ENCODE data around the gene LRRIQ3. TPM values are rescaled to one million over a fixed set of nuclear protein-coding genes. Genes with fewer than 3 reads are reported as not detected.

The LRRIQ3 gene
- total and polyA plus RNA-seq, 8 donors: 0.20 to 2.2 (median 0.50) TPM; not detected in 4

GRCh38 chr1:73979684-73980083 lies 218.3 kb downstream of the LRRIQ3 start:
- TF ChIP-seq CTCF (IDR thresholded peaks at IDR 0.05) (no peak), POLR2A (IDR thresholded peaks at IDR 0.05) (no peak), EP300 (IDR thresholded peaks at IDR 0.05) (no peak), POLR2AphosphoS5 (IDR thresholded peaks at IDR 0.05) (no peak)
- no peak for DNase-seq
- Histone ChIP-seq H3K4me3 (no peak overlapping the region), H3K36me3 (no peaks in the 10 kb centered on the region), H3K27me3 (no peaks in the 10 kb centered on the region), H3K9me3 (no peaks in the 10 kb centered on the region), H3K27ac (no peak overlapping the region), H3K4me1 (peaks cover 0 to 6% (median 0%) of the 10 kb centered on the region in 4 donors)
- WGBS, 5 donors: 85 to 89% (median 87%) methylated on average over 2 of the region's 2 CpGs
- intact Hi-C loops (cut with DNase I; ENCODE audit: low total_unique reads): no loop called here

GRCh38 chr1:73978964-73979363 lies 219.0 kb downstream of the LRRIQ3 start:
- no peak for TF ChIP-seq POLR2A (IDR thresholded peaks at IDR 0.05)
- TF ChIP-seq EP300 (IDR thresholded peaks at IDR 0.05): no peak
- TF ChIP-seq POLR2AphosphoS5 (IDR thresholded peaks at IDR 0.05): no peak
- TF ChIP-seq CTCF (IDR thresholded peaks at IDR 0.05): no peak
- intact Hi-C loops (cut with DNase I; ENCODE audit: low total_unique reads): no loop called here
- no peak overlapping the region for H3K27ac ChIP-seq
- H3K9me3 ChIP-seq: no peaks in the 10 kb centered on the region
- DNase-seq: no peak
- no peaks in the 10 kb centered on the region for H3K27me3 ChIP-seq
- H3K4me1 ChIP-seq: peaks cover 0 to 6% (median 0%) of the 10 kb centered on the region in 4 donors
- H3K36me3 ChIP-seq: no peaks in the 10 kb centered on the region
- no peak overlapping the region for H3K4me3 ChIP-seq
- 92 to 100% (median 94%) methylated on average over 1 of the region's 1 CpG for WGBS, 5 donors

Other genes with a start within 250 kb of the LRRIQ3 start
- gene FPGT, start 66 bp upstream of the LRRIQ3 start, total RNA-seq: 10 to 100 TPM in 3 of 5 donors, 1 to 10 TPM in 2; 4.3 to 29.6 (median 22.8) TPM
- gene FPGT, start 66 bp upstream of the LRRIQ3 start, polyA plus RNA-seq: 1 to 10 TPM; 5.5 to 9.5 (median 7.5) TPM
- gene TNNI3K, start 37.2 kb upstream of the LRRIQ3 start, total RNA-seq: 1 to 10 TPM in 1 of 5 donors, not detected in 4; 7.0 TPM
- gene TNNI3K, start 37.2 kb upstream of the LRRIQ3 start, polyA plus RNA-seq: 1 to 10 TPM in 1 of 3 donors, under 1 TPM in 2; 0.25 to 2.7 (median 0.60) TPM

Measured in stomach (tissue), 9 donors.